Activated CD8-positive, alpha-beta memory T cell treated with anti-CD3 and anti-CD28 coated beads for 1 hour (primary cell): ENCODE measurements around the gene TOPORS.

Source experiments
- DNase-seq, 2 donors: peaks; one replicate each; pipeline ENCODE4 v3.0.0-alpha.2; 2020; ENCODE audit warnings: low read depth in 1 of 2; ENCODE audit errors: extremely low read depth in 1 of 2

The TOPORS gene

GRCh38 chr9:32508728-32509127 lies 43.7 kb downstream of the TOPORS start:
- no peak for DNase-seq

GRCh38 chr9:32503008-32503407 lies 49.4 kb downstream of the TOPORS start:
- no peak for DNase-seq

- no peak for DNase-seq
Observed at GRCh38 chr9:32502464-32502863, 49.9 kb downstream of the TOPORS start.

DNA sequence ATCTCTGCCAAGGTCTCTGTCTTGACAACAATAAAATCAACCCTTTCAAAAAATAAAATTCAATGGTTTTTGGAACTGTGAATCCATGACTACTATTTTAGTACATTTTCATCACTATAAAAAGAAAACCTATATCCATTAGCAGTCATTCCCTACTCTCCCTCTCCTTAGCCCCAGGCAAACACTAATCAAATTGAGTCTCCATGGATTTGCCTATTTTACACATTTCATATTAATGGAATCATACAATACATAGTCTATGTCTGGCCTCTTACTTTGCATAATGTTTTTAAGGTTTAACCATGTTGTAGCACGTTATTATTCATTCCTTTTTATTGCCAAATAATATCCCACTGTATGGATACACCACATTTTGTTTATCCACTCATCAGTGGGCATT lies 50.5 kb downstream of the TOPORS start:
- DNase-seq = no peak

- no peak for DNase-seq
Observed at GRCh38 chr9:32500768-32501167, 51.6 kb downstream of the TOPORS start.

GRCh38 chr9:32497921-32498320 lies 54.5 kb downstream of the TOPORS start:
- DNase-seq = no peak

GRCh38 chr9:32490601-32491000 lies 61.8 kb downstream of the TOPORS start:
- DNase-seq = no peak
